ENCODE data around the gene ASB3.
"Not testable (repeated sequence)": the region's sequence is repeated elsewhere in the genome, so short reads cannot be mapped to it uniquely, and the experiment has no call there.

ASB3 gene

GRCh38 chr2:53782676-53783075 is 4.1 kb downstream of the ASB3 start:
- H3K4me1 ChIP-seq (ENCODE audit: control insufficient read depth, insufficient read depth, low read length), result peaks cover 8% of the 10 kb centered on the region
- H3K9me3 ChIP-seq (ENCODE audit: control insufficient read depth, low read length), result no peaks in the 10 kb centered on the region
- no peak overlapping the region for H3K9ac ChIP-seq (ENCODE audit: low read length)

GRCh38 chr2:53780056-53780455 is 6.7 kb downstream of the ASB3 start:
- H3K9me3 ChIP-seq (ENCODE audit: control insufficient read depth, low read length), result no peaks in the 10 kb centered on the region
- no peak overlapping the region for H3K4me3 ChIP-seq (ENCODE audit: low read length)
- H3K9ac ChIP-seq (ENCODE audit: low read length), result no peak overlapping the region
- no peaks in the 10 kb centered on the region for H3K4me1 ChIP-seq (ENCODE audit: control insufficient read depth, insufficient read depth, low read length)
- no peaks in the 10 kb centered on the region for H3K36me3 ChIP-seq (ENCODE audit: control insufficient read depth, insufficient read depth, low read length)
- H3K27me3 ChIP-seq (ENCODE audit: control insufficient read depth, insufficient read depth, low read length), result no peaks in the 10 kb centered on the region

More at GRCh38 chr2:53782676-53783075, 4.1 kb downstream of the ASB3 start:
- Histone ChIP-seq H3K27me3 (ENCODE audit: control insufficient read depth, insufficient read depth, low read length) (no peaks in the 10 kb centered on the region), H3K36me3 (ENCODE audit: control insufficient read depth, insufficient read depth, low read length) (no peaks in the 10 kb centered on the region), H3K4me3 (ENCODE audit: low read length) (no peak overlapping the region)

DNA sequence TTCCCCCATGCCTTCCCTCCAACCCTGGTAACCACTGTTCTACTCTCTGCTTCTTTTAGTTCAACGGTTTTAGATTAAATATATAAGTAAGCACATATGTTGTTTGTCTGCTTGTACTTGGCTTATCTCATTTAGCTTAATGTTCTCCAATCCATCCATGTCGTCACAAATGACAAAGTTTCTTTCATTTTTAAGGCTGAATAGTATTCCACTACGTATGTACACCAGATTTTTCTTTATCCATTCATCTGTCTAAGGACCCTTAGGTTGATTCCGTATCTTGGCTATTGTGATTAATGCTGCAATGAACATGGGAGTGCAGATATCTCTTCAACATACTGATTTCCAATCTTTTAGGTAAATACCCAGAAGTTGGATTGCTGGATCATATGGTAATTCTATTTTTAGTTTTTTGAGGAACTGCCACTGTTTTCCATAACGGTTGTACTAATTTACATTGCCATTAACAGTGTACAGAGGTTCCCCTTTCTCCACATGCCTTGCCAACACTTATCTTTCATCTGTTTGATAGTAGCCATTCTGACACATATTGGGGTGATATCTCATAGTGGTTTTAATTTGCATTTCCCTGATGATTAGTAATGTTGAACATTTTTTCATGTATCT is 8.1 kb downstream of the ASB3 start:
- Histone ChIP-seq H3K36me3 (ENCODE audit: control insufficient read depth, insufficient read depth, low read length) (no peaks in the 10 kb centered on the region), H3K27me3 (ENCODE audit: control insufficient read depth, insufficient read depth, low read length) (no peaks in the 10 kb centered on the region), H3K4me3 (ENCODE audit: low read length) (no peak overlapping the region), H3K4me1 (ENCODE audit: control insufficient read depth, insufficient read depth, low read length) (no peaks in the 10 kb centered on the region), H3K9ac (ENCODE audit: low read length) (no peak overlapping the region), H3K9me3 (ENCODE audit: control insufficient read depth, low read length) (no peaks in the 10 kb centered on the region)

DNA sequence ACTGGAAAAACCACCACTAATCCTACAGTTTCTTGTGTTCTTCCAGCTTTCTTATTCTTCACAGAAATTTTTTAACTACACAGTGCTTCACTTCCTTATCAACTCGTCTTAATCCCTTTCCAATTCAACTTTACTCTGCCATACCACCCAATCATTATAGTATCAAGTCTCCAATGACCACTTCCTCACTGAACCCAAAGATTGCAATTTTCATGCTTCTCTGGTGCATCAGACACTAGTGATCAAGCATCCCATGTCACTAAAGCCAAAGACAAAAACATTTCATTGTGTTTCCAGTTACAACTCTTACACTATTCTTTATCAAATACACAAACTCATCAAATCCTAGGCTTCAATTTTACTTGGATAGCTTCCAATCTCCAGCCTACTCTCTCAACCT is 9.6 kb downstream of the ASB3 start:
- H3K4me3 ChIP-seq (ENCODE audit: low read length), result no peak overlapping the region
- no peak overlapping the region for H3K9ac ChIP-seq (ENCODE audit: low read length)
- H3K4me1 ChIP-seq (ENCODE audit: control insufficient read depth, insufficient read depth, low read length), result no peaks in the 10 kb centered on the region
- no peaks in the 10 kb centered on the region for H3K9me3 ChIP-seq (ENCODE audit: control insufficient read depth, low read length)
- no peaks in the 10 kb centered on the region for H3K27me3 ChIP-seq (ENCODE audit: control insufficient read depth, insufficient read depth, low read length)
- no peaks in the 10 kb centered on the region for H3K36me3 ChIP-seq (ENCODE audit: control insufficient read depth, insufficient read depth, low read length)

- H3K9me3 ChIP-seq (ENCODE audit: control insufficient read depth, low read length), result no peaks in the 10 kb centered on the region
- no peak overlapping the region for H3K4me3 ChIP-seq (ENCODE audit: low read length)
- no peak overlapping the region for H3K9ac ChIP-seq (ENCODE audit: low read length)
- H3K27me3 ChIP-seq (ENCODE audit: control insufficient read depth, insufficient read depth, low read length), result no peaks in the 10 kb centered on the region
- no peaks in the 10 kb centered on the region for H3K36me3 ChIP-seq (ENCODE audit: control insufficient read depth, insufficient read depth, low read length)
- peaks cover 6% of the 10 kb centered on the region for H3K4me1 ChIP-seq (ENCODE audit: control insufficient read depth, insufficient read depth, low read length)
Measured at GRCh38 chr2:53770264-53770663, 16.5 kb downstream of the ASB3 start.

DNA sequence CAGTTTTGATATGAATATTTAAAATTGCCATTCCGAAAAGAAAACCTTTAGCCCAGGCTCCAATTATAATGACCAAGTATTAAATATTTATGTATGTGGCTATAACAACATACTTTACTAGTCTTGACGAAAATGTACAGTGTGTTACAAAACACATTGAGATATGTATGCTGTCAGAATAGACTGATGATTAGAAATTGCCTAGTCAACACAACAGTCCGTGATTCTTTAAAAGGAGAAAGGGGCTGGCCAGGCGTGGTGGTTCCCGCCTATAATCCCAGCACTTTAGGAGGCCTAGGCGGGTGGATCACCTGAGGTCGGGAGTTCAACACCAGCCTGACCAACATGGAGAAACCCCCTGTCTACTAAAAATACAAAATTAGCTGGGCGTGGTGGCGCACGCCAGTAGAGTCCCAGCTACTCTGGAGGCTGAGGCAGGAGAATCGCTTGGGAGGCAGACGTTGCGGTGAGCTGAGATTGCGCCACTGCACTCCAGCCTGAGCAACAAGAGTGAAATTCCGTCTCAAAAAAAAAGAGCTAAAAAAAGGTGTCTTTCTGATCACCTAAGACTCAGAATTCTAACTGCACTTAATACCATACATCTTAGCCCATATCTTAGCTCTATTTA is 17.3 kb downstream of the ASB3 start:
- Histone ChIP-seq H3K4me3 (ENCODE audit: low read length) (no peak overlapping the region), H3K9me3 (ENCODE audit: control insufficient read depth, low read length) (no peaks in the 10 kb centered on the region), H3K4me1 (ENCODE audit: control insufficient read depth, insufficient read depth, low read length) (peaks cover 12% of the 10 kb centered on the region), H3K36me3 (ENCODE audit: control insufficient read depth, insufficient read depth, low read length) (no peaks in the 10 kb centered on the region), H3K27me3 (ENCODE audit: control insufficient read depth, insufficient read depth, low read length) (no peaks in the 10 kb centered on the region), H3K9ac (ENCODE audit: low read length) (no peak overlapping the region)

DNA sequence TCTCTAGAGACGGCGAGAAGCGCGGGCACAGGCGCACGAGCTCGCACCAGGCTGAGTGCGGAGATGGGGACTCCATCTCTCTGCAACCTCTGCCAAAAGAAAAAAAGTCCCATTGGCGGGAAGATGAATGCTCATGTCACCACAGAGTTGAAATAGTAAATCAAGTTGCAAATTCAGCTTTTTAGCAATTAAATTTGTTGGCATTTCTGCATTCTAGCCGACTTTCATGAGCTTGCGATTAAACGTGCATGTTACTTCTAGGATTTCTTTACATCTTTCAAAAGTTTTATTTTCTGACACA is 18.6 kb downstream of the ASB3 start:
- H3K4me3 ChIP-seq (ENCODE audit: low read length), result peak overlapping the region; percentile 26
- no peaks in the 10 kb centered on the region for H3K36me3 ChIP-seq (ENCODE audit: control insufficient read depth, insufficient read depth, low read length)
- no peaks in the 10 kb centered on the region for H3K27me3 ChIP-seq (ENCODE audit: control insufficient read depth, insufficient read depth, low read length)
- H3K4me1 ChIP-seq (ENCODE audit: control insufficient read depth, insufficient read depth, low read length), result peaks cover 13% of the 10 kb centered on the region
- no peaks in the 10 kb centered on the region for H3K9me3 ChIP-seq (ENCODE audit: control insufficient read depth, low read length)
- peak overlapping the region; percentile 81 for H3K9ac ChIP-seq (ENCODE audit: low read length)

- Histone ChIP-seq H3K27me3 (ENCODE audit: control insufficient read depth, insufficient read depth, low read length) (no peaks in the 10 kb centered on the region), H3K9me3 (ENCODE audit: control insufficient read depth, low read length) (no peaks in the 10 kb centered on the region), H3K36me3 (ENCODE audit: control insufficient read depth, insufficient read depth, low read length) (no peaks in the 10 kb centered on the region), H3K4me3 (ENCODE audit: low read length) (peak within 1 kb of the TSS; percentile 26), H3K9ac (ENCODE audit: low read length) (peak within 1 kb of the TSS; percentile 81), H3K4me1 (ENCODE audit: control insufficient read depth, insufficient read depth, low read length) (peaks cover 13% of the 10 kb centered on the region)
Measured at GRCh38 chr2:53767405-53768241, 19.1 kb downstream of the ASB3 start, which contains the start of gene CHAC2. Gene CHAC2 (plus strand): TSS chr2:53767804. CDS start chr2:53767887, 83 bp downstream.

GRCh38 chr2:53765767-53766166 is 21.0 kb downstream of the ASB3 start:
- Histone ChIP-seq H3K9me3 (ENCODE audit: control insufficient read depth, low read length) (no peaks in the 10 kb centered on the region), H3K36me3 (ENCODE audit: control insufficient read depth, insufficient read depth, low read length) (no peaks in the 10 kb centered on the region), H3K4me3 (ENCODE audit: low read length) (no peak overlapping the region), H3K4me1 (ENCODE audit: control insufficient read depth, insufficient read depth, low read length) (peaks cover 13% of the 10 kb centered on the region), H3K27me3 (ENCODE audit: control insufficient read depth, insufficient read depth, low read length) (no peaks in the 10 kb centered on the region), H3K9ac (ENCODE audit: low read length) (no peak overlapping the region)

GRCh38 chr2:53757206-53757605 is 29.5 kb downstream of the ASB3 start:
- not testable (repeated sequence) for H3K4me1 ChIP-seq (ENCODE audit: control insufficient read depth, insufficient read depth, low read length); H3K9me3 ChIP-seq (ENCODE audit: control insufficient read depth, low read length); H3K27me3 ChIP-seq (ENCODE audit: control insufficient read depth, insufficient read depth, low read length); H3K4me3 ChIP-seq (ENCODE audit: low read length); H3K36me3 ChIP-seq (ENCODE audit: control insufficient read depth, insufficient read depth, low read length); H3K9ac ChIP-seq (ENCODE audit: low read length)

DNA sequence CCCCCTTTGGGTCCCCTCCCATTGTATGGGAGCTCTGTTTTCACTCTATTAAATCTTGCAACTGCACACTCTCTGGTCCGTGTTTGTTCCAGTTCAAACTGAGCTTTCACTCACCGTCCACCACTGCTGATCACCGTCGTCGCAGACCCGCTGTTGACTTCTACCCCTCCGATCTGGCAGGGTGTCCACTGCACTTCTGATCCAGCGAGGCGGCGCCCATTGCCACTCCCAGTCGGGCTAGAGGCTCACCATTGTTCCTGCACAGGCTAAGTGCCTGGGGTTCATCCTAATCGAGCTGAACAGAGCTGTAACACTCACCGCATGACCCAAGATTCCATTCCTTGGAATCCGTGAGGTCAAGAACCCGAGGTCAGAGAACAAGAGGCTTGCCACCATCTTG is 30.1 kb downstream of the ASB3 start:
- Histone ChIP-seq H3K9me3 (ENCODE audit: control insufficient read depth, low read length) (no peaks in the 10 kb centered on the region), H3K4me1 (ENCODE audit: control insufficient read depth, insufficient read depth, low read length) (peaks cover 6% of the 10 kb centered on the region), H3K36me3 (ENCODE audit: control insufficient read depth, insufficient read depth, low read length) (no peaks in the 10 kb centered on the region), H3K27me3 (ENCODE audit: control insufficient read depth, insufficient read depth, low read length) (no peaks in the 10 kb centered on the region), H3K9ac (ENCODE audit: low read length) (no peak overlapping the region), H3K4me3 (ENCODE audit: low read length) (no peak overlapping the region)

DNA sequence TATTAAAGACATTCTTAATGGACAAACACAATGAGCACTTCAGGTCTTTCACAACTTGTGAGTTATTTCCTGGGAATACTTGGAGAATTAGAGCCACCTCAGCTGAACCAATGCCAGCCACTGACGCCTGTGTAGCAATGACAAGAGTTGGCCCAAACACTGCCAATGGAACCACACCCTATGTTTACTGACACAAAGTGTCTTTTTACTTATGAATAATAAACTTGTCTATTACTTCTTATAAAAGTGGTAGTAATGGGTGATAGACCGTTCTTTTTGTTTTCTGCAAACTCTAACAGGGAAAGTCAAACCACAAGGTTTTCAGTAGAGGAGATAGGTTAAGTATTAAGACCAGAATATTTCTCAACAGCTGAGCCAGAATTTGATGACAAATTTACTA is 31.6 kb downstream of the ASB3 start:
- no peak overlapping the region for H3K9ac ChIP-seq (ENCODE audit: low read length)
- H3K4me1 ChIP-seq (ENCODE audit: control insufficient read depth, insufficient read depth, low read length), result peaks cover 6% of the 10 kb centered on the region
- H3K27me3 ChIP-seq (ENCODE audit: control insufficient read depth, insufficient read depth, low read length), result no peaks in the 10 kb centered on the region
- H3K4me3 ChIP-seq (ENCODE audit: low read length), result no peak overlapping the region
- no peaks in the 10 kb centered on the region for H3K9me3 ChIP-seq (ENCODE audit: control insufficient read depth, low read length)
- no peaks in the 10 kb centered on the region for H3K36me3 ChIP-seq (ENCODE audit: control insufficient read depth, insufficient read depth, low read length)
